HEK293 (cell line): ENCODE results near the gene KCNC4.

Source experiments
- CTCF ChIA-PET: fragments of 350-600 bp; formaldehyde crosslinking; extraction: SDS; loops from one replicate; lab custom pipeline; 2021; ENCODE audit warnings: antibody characterized with exemption; lab: Yijun Ruan, JAX
- POLR2A ChIA-PET: fragments of 300-600 bp; formaldehyde crosslinking; extraction: SDS; loops from one replicate; lab custom pipeline; 2020; ENCODE audit warnings: antibody characterized with exemption, inconsistent platforms; lab: Yijun Ruan, JAX
- H3K27ac ChIP-seq: fragments of 200-500 bp; sonication (Bioruptor generic); 2 replicates; pipeline ENCODE4 v1.5.1; 2014; ENCODE audit warnings: low read depth, low read length, control low read depth, inconsistent platforms; ENCODE audit errors: extremely low read depth
- H3K36me3 ChIP-seq, 2 experiments: fragments of 200-500 bp in 1 of 2; sonication (Bioruptor generic) in 1 of 2; 1 replicate in 1 of 2; 2 replicates in 1 of 2; pipeline ENCODE4 v1.5.1; 2014 to 2017; ENCODE audit warnings: inconsistent platforms in 2 of 2, low read length in 2 of 2; ENCODE audit not compliant: control insufficient read depth in 2 of 2, insufficient read depth in 1 of 2
- H3K4me1 ChIP-seq: fragments of 200-500 bp; sonication (Bioruptor generic); 2 replicates; pipeline ENCODE4 v1.5.1; 2014; ENCODE audit warnings: mild to moderate bottlenecking, low read length, inconsistent platforms; ENCODE audit not compliant: control insufficient read depth, insufficient read depth
- H3K4me3 ChIP-seq: 2 replicates; pipeline ENCODE4 v1.5.1; 2011; ENCODE audit warnings: low read depth, mild to moderate bottlenecking, control low read depth, low read length, moderate library complexity
- H3K9me3 ChIP-seq: fragments of 200-500 bp; sonication (Bioruptor generic); 2 replicates; pipeline ENCODE4 v1.5.1; 2014; ENCODE audit warnings: low read depth, low read length, inconsistent platforms; ENCODE audit not compliant: control insufficient read depth, insufficient read depth
- ZBTB10 ChIP-seq: fragments of 450-650 bp; formaldehyde crosslinking; IDR thresholded peaks from 2 replicates; pipeline ENCODE4 v1.5.1; 2016; ENCODE audit warnings: missing biosample characterization, missing genetic modification characterization
- ZNF138 ChIP-seq: fragments of 450-650 bp; formaldehyde crosslinking; IDR thresholded peaks from 2 replicates; pipeline ENCODE4 v1.5.1; 2016; ENCODE audit warnings: missing biosample characterization, missing genetic modification characterization, borderline replicate concordance
- ZNF426 ChIP-seq: fragments of 450-650 bp; formaldehyde crosslinking; IDR thresholded peaks from 2 replicates; pipeline ENCODE4 v1.5.1; 2017; ENCODE audit warnings: missing biosample characterization, missing genetic modification characterization, mild to moderate bottlenecking, inconsistent platforms, moderate library complexity
- ZNF449 ChIP-seq: fragments of 450-650 bp; formaldehyde crosslinking; IDR thresholded peaks from 2 replicates; pipeline ENCODE4 v1.5.1; 2017; ENCODE audit warnings: missing biosample characterization, mild to moderate bottlenecking, missing genetic modification characterization, moderate library complexity
- ZNF544 ChIP-seq: fragments of 450-650 bp; formaldehyde crosslinking; IDR thresholded peaks from 2 replicates; pipeline ENCODE4 v1.5.0; 2017; ENCODE audit warnings: missing biosample characterization, missing genetic modification characterization
- ZNF768 ChIP-seq: fragments of 450-650 bp; formaldehyde crosslinking; IDR thresholded peaks from 2 replicates; pipeline ENCODE4 v1.5.1; 2018; ENCODE audit warnings: missing biosample characterization, mild to moderate bottlenecking, missing genetic modification characterization
- ZNF785 ChIP-seq: fragments of 450-650 bp; formaldehyde crosslinking; IDR thresholded peaks from 2 replicates; pipeline ENCODE4 v1.5.1; 2016; ENCODE audit warnings: missing biosample characterization, missing genetic modification characterization
- ZNF830 ChIP-seq: fragments of 450-650 bp; IDR thresholded peaks from 2 replicates; pipeline ENCODE4 v1.5.0; 2018; ENCODE audit warnings: missing biosample characterization, missing genetic modification characterization, low read depth, mild to moderate bottlenecking, moderate library complexity
- ZSCAN16 ChIP-seq: fragments of 450-650 bp; formaldehyde crosslinking; IDR thresholded peaks from 2 replicates; pipeline ENCODE4 v1.5.1; 2016; ENCODE audit warnings: missing biosample characterization, missing genetic modification characterization
- ZXDB ChIP-seq: fragments of 450-650 bp; formaldehyde crosslinking; IDR thresholded peaks from 2 replicates; pipeline ENCODE4 v1.5.1; 2016; ENCODE audit warnings: missing biosample characterization, missing genetic modification characterization
- TF ChIP-seq, protein P1 (sequence below): fragments of 450-650 bp; formaldehyde crosslinking; IDR thresholded peaks from 2 replicates; pipeline ENCODE4 v1.5.1; 2016; ENCODE audit warnings: missing biosample characterization, missing genetic modification characterization
- TF ChIP-seq, protein P2 (sequence below): fragments of 450-650 bp; formaldehyde crosslinking; IDR thresholded peaks from 2 replicates; pipeline ENCODE4 v1.5.1; 2016; ENCODE audit warnings: missing biosample characterization, missing genetic modification characterization, low read depth
- TF ChIP-seq, protein P3 (sequence below): fragments of 450-650 bp; formaldehyde crosslinking; IDR thresholded peaks from 2 replicates; pipeline ENCODE4 v1.5.1; 2016; ENCODE audit warnings: missing biosample characterization, missing genetic modification characterization, borderline replicate concordance

Gene KCNC4

DNA sequence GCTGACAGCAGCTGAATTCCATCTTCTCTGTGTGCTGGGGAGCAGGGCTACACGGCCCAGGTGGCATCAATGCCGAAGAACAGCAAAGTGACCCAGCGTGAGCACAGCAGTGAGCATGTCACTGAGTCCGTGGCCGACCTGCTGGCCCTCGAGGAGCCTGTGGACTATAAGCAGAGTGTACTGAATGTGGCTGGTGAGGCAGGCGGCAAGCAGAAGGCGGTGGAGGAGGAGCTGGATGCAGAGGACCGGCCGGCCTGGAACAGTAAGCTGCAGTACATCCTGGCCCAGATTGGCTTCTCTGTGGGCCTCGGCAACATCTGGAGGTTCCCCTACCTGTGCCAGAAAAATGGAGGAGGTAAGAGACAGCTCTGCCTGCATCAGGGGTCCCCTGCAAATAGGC, 43.3 kb upstream of the KCNC4 start:
- H3K27ac ChIP-seq: no peak overlapping the region
- no peak overlapping the region for H3K4me3 ChIP-seq
- CTCF ChIA-PET: interaction anchor here (0.8 kb wide), 1 partner anchor 357 kb away, joined by 3 read pairs; no protein-coding TSS in a partner anchor
- no peaks in the 10 kb centered on the region for H3K9me3 ChIP-seq
- H3K4me1 ChIP-seq: no peaks in the 10 kb centered on the region
- POLR2A ChIA-PET: no interaction called here
- no peaks in the 10 kb centered on the region for H3K36me3 ChIP-seq
- TF ChIP-seq, protein P1, sequence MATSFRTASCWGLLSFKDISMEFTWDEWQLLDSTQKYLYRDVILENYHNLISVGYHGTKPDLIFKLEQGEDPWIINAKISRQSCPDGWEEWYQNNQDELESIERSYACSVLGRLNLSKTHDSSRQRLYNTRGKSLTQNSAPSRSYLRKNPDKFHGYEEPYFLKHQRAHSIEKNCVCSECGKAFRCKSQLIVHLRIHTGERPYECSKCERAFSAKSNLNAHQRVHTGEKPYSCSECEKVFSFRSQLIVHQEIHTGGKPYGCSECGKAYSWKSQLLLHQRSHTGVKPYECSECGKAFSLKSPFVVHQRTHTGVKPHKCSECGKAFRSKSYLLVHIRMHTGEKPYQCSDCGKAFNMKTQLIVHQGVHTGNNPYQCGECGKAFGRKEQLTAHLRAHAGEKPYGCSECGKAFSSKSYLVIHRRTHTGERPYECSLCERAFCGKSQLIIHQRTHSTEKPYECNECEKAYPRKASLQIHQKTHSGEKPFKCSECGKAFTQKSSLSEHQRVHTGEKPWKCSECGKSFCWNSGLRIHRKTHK (tag by site-specific recombination): no peak
- TF ChIP-seq, protein P2, sequence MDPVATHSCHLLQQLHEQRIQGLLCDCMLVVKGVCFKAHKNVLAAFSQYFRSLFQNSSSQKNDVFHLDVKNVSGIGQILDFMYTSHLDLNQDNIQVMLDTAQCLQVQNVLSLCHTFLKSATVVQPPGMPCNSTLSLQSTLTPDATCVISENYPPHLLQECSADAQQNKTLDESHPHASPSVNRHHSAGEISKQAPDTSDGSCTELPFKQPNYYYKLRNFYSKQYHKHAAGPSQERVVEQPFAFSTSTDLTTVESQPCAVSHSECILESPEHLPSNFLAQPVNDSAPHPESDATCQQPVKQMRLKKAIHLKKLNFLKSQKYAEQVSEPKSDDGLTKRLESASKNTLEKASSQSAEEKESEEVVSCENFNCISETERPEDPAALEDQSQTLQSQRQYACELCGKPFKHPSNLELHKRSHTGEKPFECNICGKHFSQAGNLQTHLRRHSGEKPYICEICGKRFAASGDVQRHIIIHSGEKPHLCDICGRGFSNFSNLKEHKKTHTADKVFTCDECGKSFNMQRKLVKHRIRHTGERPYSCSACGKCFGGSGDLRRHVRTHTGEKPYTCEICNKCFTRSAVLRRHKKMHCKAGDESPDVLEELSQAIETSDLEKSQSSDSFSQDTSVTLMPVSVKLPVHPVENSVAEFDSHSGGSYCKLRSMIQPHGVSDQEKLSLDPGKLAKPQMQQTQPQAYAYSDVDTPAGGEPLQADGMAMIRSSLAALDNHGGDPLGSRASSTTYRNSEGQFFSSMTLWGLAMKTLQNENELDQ: no peak
- TF ChIP-seq ZSCAN16 (tag by site-specific recombination): no peak
- TF ChIP-seq ZNF785 (tag by site-specific recombination): no peak
- TF ChIP-seq, protein P3, sequence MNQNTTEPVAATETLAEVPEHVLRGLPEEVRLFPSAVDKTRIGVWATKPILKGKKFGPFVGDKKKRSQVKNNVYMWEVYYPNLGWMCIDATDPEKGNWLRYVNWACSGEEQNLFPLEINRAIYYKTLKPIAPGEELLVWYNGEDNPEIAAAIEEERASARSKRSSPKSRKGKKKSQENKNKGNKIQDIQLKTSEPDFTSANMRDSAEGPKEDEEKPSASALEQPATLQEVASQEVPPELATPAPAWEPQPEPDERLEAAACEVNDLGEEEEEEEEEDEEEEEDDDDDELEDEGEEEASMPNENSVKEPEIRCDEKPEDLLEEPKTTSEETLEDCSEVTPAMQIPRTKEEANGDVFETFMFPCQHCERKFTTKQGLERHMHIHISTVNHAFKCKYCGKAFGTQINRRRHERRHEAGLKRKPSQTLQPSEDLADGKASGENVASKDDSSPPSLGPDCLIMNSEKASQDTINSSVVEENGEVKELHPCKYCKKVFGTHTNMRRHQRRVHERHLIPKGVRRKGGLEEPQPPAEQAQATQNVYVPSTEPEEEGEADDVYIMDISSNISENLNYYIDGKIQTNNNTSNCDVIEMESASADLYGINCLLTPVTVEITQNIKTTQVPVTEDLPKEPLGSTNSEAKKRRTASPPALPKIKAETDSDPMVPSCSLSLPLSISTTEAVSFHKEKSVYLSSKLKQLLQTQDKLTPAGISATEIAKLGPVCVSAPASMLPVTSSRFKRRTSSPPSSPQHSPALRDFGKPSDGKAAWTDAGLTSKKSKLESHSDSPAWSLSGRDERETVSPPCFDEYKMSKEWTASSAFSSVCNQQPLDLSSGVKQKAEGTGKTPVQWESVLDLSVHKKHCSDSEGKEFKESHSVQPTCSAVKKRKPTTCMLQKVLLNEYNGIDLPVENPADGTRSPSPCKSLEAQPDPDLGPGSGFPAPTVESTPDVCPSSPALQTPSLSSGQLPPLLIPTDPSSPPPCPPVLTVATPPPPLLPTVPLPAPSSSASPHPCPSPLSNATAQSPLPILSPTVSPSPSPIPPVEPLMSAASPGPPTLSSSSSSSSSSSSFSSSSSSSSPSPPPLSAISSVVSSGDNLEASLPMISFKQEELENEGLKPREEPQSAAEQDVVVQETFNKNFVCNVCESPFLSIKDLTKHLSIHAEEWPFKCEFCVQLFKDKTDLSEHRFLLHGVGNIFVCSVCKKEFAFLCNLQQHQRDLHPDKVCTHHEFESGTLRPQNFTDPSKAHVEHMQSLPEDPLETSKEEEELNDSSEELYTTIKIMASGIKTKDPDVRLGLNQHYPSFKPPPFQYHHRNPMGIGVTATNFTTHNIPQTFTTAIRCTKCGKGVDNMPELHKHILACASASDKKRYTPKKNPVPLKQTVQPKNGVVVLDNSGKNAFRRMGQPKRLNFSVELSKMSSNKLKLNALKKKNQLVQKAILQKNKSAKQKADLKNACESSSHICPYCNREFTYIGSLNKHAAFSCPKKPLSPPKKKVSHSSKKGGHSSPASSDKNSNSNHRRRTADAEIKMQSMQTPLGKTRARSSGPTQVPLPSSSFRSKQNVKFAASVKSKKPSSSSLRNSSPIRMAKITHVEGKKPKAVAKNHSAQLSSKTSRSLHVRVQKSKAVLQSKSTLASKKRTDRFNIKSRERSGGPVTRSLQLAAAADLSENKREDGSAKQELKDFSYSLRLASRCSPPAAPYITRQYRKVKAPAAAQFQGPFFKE (tag by site-specific recombination): no peak
- no peak for TF ChIP-seq ZBTB10 (tag by site-specific recombination)
- TF ChIP-seq ZNF449 (tag by site-specific recombination): no peak
- TF ChIP-seq ZXDB (tag by site-specific recombination): no peak
- TF ChIP-seq ZNF544 (tag by site-specific recombination): no peak
- TF ChIP-seq ZNF138: no peak
- no peak for TF ChIP-seq ZNF830 (tag by site-specific recombination)
- TF ChIP-seq ZNF426: no peak
- no peak for TF ChIP-seq ZNF768 (tag by site-specific recombination)
